Mesothelial cell of epicardium (in vitro differentiated cells): ENCODE measurements around the gene MEIS1. TPM values are rescaled to one million over a fixed set of nuclear protein-coding genes. Genes with fewer than 3 reads are reported as not detected.

Experiments used
- DNase-seq, 2 experiments: peaks; one replicate each; pipeline ENCODE4 v3.0.0; 2021; ENCODE audit warnings: low spot score in 2 of 2; ENCODE audit not compliant: unreplicated experiment in 2 of 2
- H3K27ac Mint-ChIP-seq: 2 replicates; pipeline ENCODE4 v1.8.0; 2021; ENCODE audit warnings: mixed read lengths
- H3K27me3 Mint-ChIP-seq: 2 replicates; pipeline ENCODE4 v1.8.0; 2021; ENCODE audit warnings: low read depth, mixed read lengths
- H3K36me3 Mint-ChIP-seq: 2 replicates; pipeline ENCODE4 v1.8.0; 2021; ENCODE audit warnings: mixed read lengths
- H3K4me1 Mint-ChIP-seq: 2 replicates; pipeline ENCODE4 v1.8.0; 2021; ENCODE audit warnings: mixed read lengths
- H3K4me3 Mint-ChIP-seq: 2 replicates; pipeline ENCODE4 v1.8.0; 2021; ENCODE audit warnings: mild to moderate bottlenecking, moderate library complexity, mixed read lengths
- H3K9me3 Mint-ChIP-seq: 2 replicates; pipeline ENCODE4 v1.8.0; 2021; ENCODE audit warnings: mixed read lengths
- total RNA-seq: library from RNA; stranded (reverse); gene quantifications from 3 replicates; pipeline ENCODE4 v1.2.1, GENCODE V29; 2021
- TF ChIP-seq, protein P1 (sequence below): fragments of 200-600 bp; sonication (generic); IDR thresholded peaks from one replicate; pipeline ENCODE4 v1.5.0; 2021; ENCODE audit warnings: antibody characterized with exemption; ENCODE audit not compliant: unreplicated experiment

The MEIS1 gene
- total RNA-seq, 1 donor from 2014 or later: 324 TPM

DNA sequence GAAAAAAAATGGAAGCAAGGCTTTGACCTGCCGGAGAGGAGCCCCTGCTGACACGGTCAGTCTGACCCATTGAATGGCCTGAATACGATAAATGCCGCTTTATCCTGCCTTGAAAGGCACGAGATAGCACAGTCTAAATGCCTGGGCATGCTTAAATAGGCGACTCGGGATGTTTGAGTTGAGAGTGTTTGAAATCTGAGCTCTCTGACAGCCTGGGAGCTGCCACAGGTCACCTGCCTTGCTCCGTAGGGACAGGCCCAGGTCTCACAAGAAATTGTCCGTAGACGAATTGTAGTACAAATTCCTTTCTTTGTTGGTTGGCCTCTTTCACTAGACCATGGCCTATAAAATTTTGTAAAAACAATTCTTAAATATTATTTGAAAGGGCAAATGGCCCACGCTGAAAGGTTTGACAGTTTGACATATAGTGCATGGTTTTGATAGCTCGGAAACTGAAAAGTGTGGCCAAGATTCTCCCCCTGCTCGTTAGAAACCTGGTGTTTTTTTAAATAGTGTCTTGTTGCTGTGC, 72.8 kb downstream of the MEIS1 start:
- Mint-ChIP-seq H3K36me3 (peaks cover 11% of the 10 kb centered on the region), H3K27me3 (no peaks in the 10 kb centered on the region), H3K4me1 (peaks cover 59% of the 10 kb centered on the region), H3K27ac (peak overlapping the region; percentile 96), H3K9me3 (no peaks in the 10 kb centered on the region), H3K4me3 (peak overlapping the region; percentile 19)
- no peak for DNase-seq
- TF ChIP-seq, protein P1, sequence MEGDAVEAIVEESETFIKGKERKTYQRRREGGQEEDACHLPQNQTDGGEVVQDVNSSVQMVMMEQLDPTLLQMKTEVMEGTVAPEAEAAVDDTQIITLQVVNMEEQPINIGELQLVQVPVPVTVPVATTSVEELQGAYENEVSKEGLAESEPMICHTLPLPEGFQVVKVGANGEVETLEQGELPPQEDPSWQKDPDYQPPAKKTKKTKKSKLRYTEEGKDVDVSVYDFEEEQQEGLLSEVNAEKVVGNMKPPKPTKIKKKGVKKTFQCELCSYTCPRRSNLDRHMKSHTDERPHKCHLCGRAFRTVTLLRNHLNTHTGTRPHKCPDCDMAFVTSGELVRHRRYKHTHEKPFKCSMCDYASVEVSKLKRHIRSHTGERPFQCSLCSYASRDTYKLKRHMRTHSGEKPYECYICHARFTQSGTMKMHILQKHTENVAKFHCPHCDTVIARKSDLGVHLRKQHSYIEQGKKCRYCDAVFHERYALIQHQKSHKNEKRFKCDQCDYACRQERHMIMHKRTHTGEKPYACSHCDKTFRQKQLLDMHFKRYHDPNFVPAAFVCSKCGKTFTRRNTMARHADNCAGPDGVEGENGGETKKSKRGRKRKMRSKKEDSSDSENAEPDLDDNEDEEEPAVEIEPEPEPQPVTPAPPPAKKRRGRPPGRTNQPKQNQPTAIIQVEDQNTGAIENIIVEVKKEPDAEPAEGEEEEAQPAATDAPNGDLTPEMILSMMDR: no peak

DNA sequence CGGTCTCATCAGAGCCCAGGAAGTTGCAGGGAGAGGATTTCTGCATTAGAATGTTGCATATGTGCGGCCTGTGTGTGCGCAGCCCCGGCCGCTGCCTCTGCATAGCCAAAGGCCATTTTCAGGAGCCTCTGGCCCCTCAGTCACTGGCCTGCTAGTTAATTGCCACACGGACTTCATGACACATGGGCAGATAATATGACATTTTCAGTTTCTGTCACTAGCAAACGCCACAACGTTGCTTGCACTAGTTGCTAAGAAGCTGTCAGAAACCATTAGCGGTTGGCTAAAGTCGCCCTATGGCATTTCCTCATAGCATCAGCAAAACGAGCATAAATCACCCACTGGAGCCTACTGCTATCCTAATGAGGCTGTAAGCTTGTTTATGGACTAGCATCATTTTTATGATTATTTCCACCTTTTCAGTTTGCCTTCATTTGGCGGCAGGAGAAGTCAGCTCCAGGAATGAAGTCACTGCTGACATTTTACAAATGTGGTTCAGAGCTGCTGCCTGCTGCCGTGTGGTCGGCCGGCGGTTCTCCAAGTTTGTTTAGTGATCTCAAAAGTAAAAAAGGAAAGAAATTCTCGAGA, 73.7 kb downstream of the MEIS1 start:
- H3K27me3 Mint-ChIP-seq: no peaks in the 10 kb centered on the region
- TF ChIP-seq, protein P1: no peak
- no peaks in the 10 kb centered on the region for H3K9me3 Mint-ChIP-seq
- H3K4me3 Mint-ChIP-seq: peak overlapping the region; percentile 22
- peak overlapping the region; percentile 96 for H3K27ac Mint-ChIP-seq
- peaks cover 64% of the 10 kb centered on the region for H3K4me1 Mint-ChIP-seq
- peaks cover 6% of the 10 kb centered on the region for H3K36me3 Mint-ChIP-seq
- no peak for DNase-seq

DNA sequence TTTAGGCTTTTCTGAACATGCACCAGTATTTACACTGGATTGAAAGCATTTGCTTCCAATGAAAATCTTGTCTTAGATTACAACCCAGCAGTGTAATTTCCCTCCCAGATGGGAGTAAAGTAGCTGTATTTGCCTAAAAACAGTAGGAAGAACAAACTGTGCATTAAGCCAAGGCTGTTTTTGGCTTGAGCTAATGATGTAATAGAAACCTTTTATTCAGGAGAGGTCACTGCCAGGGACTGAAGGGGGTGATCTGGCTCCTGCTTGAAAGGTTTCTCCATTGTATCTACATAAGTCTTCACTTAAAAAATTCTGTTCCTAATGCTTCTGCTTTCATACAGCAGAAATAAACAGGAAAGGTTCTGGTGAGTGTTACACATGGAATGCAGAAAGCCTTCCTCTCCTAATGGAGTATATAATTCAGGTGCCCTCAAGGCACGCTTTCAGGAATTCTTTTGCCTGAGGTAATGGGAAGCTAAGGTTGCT, 74.4 kb downstream of the MEIS1 start:
- H3K9me3 Mint-ChIP-seq: no peaks in the 10 kb centered on the region
- TF ChIP-seq, protein P1: no peak
- no peak overlapping the region for H3K4me3 Mint-ChIP-seq
- peak overlapping the region; percentile 96 for H3K27ac Mint-ChIP-seq
- peaks cover 70% of the 10 kb centered on the region for H3K4me1 Mint-ChIP-seq
- H3K36me3 Mint-ChIP-seq: peaks cover 9% of the 10 kb centered on the region
- DNase-seq: no peak
- H3K27me3 Mint-ChIP-seq: no peaks in the 10 kb centered on the region

DNA sequence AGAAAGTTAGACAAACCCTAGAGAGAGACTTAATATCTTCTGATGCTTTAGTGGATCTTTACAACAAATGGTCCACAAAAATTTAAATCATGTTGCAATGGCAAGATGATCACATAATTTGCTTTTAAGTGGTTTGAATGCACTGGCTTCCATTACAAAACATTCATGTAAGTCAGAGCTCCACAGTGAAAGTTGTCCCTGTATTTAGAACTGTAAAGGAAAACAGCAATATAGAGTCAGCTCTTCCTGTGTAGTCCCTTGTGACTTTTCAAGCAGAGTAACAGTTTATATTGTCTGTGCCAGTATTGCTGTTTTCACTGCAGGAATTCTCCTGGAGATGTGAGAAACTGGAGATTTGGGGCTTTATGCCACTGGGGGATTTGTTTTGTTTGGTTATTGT, 77.7 kb downstream of the MEIS1 start:
- Mint-ChIP-seq H3K4me3 (no peak overlapping the region), H3K4me1 (peaks cover 69% of the 10 kb centered on the region), H3K27ac (no peak overlapping the region), H3K9me3 (no peaks in the 10 kb centered on the region), H3K36me3 (peaks cover 20% of the 10 kb centered on the region), H3K27me3 (no peaks in the 10 kb centered on the region)
- no peak for DNase-seq
- TF ChIP-seq, protein P1: no peak

DNA sequence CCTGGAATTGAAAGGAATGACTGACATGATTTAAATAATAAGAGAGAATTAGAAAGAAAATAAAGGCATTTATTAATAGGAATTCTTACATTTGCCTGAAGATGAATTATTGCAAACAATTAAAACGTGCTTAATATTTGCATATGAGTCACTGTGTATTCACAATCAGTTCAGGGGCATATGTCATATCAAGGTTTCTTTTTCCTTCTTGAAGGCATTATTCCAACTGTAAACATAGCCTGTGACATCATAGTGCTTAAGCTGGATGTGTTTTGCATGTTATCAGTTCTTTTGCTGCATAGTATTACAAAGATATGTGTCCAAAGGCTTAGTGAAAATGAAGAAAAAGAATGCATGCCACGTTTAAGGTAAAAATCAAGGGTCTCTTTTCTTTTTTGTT, 80.8 kb downstream of the MEIS1 start:
- peaks cover 29% of the 10 kb centered on the region for H3K36me3 Mint-ChIP-seq
- H3K4me1 Mint-ChIP-seq: peaks cover 49% of the 10 kb centered on the region
- H3K27me3 Mint-ChIP-seq: no peaks in the 10 kb centered on the region
- no peak overlapping the region for H3K4me3 Mint-ChIP-seq
- DNase-seq: no peak
- TF ChIP-seq, protein P1: no peak
- H3K27ac Mint-ChIP-seq: no peak overlapping the region
- H3K9me3 Mint-ChIP-seq: no peaks in the 10 kb centered on the region

DNA sequence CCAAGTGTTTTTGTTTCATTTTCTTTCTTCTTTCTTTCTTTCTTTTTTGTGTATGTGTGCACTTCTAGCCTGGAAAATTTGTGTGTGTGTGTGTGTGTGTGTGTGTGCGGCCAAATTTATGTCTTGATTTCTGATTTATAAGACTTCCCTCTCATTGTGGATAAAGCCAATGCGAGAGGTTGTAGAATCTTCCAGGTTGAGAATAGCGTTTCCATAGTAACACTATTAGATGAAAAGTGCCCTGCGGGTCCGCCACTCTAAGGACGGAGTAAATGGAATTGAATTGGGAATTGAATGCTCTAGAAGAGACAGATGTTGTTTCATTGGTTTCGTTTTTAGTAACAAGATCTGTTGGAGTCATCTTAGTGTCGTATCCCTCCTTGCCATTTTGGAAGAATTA, 81.6 kb downstream of the MEIS1 start:
- no peaks in the 10 kb centered on the region for H3K9me3 Mint-ChIP-seq
- peaks cover 33% of the 10 kb centered on the region for H3K36me3 Mint-ChIP-seq
- H3K27ac Mint-ChIP-seq: peak overlapping the region; percentile 18
- H3K4me1 Mint-ChIP-seq: peaks cover 50% of the 10 kb centered on the region
- DNase-seq: no peak
- no peaks in the 10 kb centered on the region for H3K27me3 Mint-ChIP-seq
- H3K4me3 Mint-ChIP-seq: no peak overlapping the region
- TF ChIP-seq, protein P1: no peak
